Fibroblast of lung (primary cell): Measurements from ENCODE around the gene WEE1.

Source experiments
- EZH2 ChIP-seq: IDR thresholded peaks from 2 replicates; pipeline ENCODE4 v1.5.1; 2012; ENCODE audit warnings: low read length, control low read depth, mild to moderate bottlenecking; ENCODE audit errors: missing control alignments
- TF ChIP-seq, protein P1 (sequence below), 2 donors: IDR thresholded peaks in 1 of 2; conservative IDR thresholded peaks in 1 of 2; 1 replicate in 1 of 2; 2 replicates in 1 of 2; pipeline ENCODE4 v1.5.1; 2011 to 2012; ENCODE audit warnings: low read length in 2 of 2, control low read depth in 1 of 2, inconsistent platforms in 1 of 2, low read depth in 1 of 2, mild to moderate bottlenecking in 1 of 2

DNA sequence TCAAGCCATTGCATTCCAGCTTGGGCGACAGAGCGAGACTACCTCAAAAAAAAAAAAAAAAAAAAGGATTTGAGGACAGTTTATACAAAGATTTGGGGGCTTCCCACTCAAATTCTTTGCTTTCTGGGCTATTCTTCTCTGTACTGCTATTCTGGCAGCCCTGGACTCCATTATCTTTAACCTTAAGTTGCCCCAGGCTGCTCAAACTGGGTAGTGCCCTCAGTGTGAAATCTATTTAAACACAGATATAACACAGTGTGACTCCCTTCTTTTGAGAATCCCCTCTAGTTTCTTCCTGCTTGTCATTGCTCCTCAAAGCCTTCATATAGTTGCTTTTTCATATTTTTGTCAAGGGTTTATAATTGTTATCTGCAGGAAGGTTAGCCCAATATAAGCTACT is 49.5 kb upstream of the WEE1 start:
- TF ChIP-seq, protein P1, sequence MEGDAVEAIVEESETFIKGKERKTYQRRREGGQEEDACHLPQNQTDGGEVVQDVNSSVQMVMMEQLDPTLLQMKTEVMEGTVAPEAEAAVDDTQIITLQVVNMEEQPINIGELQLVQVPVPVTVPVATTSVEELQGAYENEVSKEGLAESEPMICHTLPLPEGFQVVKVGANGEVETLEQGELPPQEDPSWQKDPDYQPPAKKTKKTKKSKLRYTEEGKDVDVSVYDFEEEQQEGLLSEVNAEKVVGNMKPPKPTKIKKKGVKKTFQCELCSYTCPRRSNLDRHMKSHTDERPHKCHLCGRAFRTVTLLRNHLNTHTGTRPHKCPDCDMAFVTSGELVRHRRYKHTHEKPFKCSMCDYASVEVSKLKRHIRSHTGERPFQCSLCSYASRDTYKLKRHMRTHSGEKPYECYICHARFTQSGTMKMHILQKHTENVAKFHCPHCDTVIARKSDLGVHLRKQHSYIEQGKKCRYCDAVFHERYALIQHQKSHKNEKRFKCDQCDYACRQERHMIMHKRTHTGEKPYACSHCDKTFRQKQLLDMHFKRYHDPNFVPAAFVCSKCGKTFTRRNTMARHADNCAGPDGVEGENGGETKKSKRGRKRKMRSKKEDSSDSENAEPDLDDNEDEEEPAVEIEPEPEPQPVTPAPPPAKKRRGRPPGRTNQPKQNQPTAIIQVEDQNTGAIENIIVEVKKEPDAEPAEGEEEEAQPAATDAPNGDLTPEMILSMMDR (conservative IDR thresholded peaks at IDR 0.05 in 1 of 2, IDR thresholded peaks at IDR 0.05 in 1 of 2; ENCODE audit: low read depth in 1 of 2, low read length in 2 of 2), result no peak
- no peak for TF ChIP-seq EZH2
